ENCODE measurements around the gene SPO11.

Gene SPO11

DNA sequence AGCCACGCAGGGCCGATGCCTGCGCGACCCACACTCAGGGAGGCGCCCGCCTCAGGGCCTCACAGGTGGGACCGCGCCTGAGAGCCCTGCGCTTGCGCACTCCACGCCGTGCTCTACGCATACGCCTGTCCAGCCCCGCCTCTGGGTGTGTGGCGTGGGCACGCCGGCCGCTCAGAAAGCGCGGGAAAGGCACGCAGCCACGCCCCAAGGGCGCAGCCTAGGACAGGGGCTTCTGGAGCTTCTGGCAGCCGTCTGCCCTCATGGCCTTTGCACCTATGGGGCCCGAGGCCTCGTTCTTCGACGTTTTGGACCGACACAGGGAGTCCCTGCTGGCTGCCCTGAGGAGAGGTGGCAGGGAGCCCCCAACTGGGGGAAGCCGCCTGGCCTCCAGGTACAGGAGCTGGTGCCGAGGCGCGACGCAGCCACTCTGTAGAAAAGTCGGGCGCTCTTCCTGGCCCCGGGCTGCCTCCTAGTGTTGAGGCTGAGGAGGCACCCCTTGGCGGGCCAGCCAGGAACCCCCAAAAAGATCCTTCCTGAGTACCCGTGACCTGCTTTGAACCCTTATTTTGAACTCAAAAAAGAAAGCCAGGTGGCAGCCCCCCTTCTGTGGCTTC, at the start of gene SPO11:
Gene SPO11, plus strand, starts transcription at position 196 of the 614 bp plus-strand sequence. Its CDS starts 65 bp downstream, at position 261.
- DNase-seq: peak; percentile 36

DNA sequence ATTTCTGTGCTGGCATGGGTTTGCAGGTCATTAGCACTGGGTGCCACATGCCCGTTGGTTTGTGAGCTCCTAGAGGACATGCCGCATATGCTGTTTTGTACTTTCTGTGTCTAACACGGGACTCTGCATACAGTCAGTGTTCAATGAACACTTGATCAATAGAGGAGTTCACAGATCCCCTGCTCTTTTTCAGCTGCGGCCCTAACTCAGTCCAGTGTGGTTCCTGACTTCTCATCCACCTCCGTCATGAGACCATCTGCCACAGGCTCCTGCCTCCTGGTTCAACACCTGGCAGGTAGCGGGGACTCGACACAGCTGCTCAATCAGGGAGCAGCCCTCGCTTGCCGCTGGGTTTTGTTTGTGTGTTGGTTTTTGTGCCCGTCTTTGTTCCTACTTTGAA, 49.4 kb upstream of the SPO11 start:
- DNase-seq: no peak

DNA sequence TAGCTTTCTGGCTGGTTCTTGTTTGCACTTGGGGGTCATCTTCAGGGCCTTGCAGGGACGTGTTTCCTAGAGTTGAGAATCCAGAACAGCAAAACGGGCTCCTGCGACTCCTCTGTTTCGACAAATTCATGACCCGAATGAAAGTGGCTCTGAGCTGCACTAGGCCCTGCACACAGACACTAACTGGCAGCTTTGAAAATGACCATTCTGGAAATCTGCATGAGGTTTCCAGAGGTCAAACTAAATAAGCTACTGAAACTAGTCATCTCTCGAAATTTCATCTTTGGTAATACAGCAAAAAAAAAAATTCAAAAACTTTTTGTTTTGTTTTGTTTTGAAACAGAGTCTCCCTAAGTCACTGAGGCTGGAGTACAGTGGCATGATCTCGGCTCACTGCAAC, 47.7 kb upstream of the SPO11 start:
- no peak for DNase-seq

GRCh38 chr20:57282670-57283361, 46.8 kb upstream of the SPO11 start:
- DNase-seq: peak; percentile 87

DNA sequence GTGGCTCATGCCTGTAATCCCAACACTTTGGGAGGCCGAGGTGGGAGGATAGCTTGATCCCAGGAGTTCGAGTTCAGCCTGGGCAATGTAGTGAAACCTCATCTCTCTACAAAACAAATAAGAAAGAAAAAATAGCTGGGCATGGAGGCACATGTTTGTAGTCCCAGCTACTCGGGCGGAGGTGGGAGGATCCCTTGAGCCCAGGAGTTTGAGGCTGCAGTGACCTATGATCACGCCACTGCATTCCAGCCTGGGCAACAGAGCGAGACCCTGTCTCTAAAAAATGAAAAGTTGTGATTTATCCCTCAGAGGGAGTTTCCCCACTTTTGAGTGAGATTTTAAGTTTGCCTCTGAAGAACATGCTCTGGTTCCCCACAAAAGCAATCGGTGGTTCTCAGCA, 45.7 kb upstream of the SPO11 start:
- DNase-seq: peak; percentile 29

GRCh38 chr20:57287007-57287880, 42.4 kb upstream of the SPO11 start:
- DNase-seq: peak; percentile 58

DNA sequence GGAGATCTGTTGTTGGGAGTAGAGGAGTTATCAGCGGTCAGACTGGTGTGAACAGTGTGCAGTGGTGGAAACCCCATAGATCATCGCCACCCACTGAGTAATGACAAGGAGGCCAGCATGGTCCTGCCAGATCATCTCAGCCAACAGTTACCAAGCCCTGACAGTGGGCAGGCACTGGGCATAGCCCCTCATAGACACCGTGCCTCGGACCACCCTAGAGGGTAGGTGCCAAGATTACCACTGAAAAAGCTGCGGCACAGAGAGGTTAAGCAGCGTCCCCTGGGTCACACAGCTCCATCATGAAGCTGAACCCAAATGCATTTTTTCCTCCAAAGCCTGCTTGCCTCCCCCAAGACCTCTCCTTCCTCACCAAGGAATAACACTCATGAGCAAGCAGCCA, 41.7 kb upstream of the SPO11 start:
- DNase-seq: no peak

GRCh38 chr20:57288651-57289277, 40.8 kb upstream of the SPO11 start:
- no peak for DNase-seq

DNA sequence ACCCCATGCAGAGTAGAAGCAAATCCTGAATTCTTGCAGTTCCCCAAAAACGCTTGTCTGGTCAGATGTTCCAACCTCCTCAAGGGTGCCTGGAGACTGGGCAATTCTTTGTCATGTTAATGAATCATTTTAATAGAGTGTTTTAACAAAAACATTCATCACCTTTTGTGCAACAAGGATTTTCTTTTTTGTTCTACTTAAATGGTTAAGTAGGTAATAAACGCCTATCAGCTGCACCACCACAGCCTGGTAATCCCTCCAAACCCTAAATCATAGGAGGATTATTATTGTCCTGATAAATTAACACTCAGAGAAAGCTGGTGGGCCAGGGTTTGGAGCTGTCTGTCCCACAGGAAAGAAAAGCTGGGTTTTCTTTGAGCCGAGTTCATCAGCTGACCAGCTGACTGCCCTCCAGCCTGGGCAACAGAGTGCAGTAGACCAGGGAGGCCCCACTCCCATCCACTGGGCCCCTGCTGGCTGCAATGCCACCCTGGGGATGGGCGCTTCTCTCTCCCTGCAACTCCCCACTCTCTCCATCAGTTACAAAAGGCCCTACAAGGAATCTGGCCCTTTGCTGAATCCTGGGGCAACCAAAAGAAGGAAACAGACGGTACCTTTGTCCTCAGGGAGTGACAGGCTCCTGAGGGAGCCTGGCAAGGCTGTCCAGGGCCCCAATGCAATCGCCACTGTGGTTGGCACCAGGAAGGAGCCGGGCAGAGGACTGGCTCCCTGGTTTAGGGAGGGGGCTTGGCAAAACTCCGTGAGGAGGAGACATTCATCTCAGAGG, 40.0 kb upstream of the SPO11 start:
- DNase-seq: peak; percentile 50

DNA sequence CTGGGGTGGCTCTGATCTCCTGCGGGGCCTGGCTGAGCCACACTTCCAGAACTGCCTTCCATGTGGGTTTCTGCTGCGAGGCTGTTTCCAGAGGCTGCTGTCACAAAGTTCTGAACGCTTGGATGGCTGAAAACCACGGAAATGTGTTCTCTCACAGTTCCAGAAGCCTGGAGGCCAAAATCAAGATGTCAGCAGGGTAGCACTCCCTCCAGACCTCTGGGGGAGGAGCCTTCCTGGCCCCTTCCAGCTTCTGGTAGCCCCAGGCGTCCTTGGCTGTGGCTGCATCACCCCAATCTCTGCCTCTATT, 39.5 kb upstream of the SPO11 start:
- DNase-seq: peak; percentile 51

DNA sequence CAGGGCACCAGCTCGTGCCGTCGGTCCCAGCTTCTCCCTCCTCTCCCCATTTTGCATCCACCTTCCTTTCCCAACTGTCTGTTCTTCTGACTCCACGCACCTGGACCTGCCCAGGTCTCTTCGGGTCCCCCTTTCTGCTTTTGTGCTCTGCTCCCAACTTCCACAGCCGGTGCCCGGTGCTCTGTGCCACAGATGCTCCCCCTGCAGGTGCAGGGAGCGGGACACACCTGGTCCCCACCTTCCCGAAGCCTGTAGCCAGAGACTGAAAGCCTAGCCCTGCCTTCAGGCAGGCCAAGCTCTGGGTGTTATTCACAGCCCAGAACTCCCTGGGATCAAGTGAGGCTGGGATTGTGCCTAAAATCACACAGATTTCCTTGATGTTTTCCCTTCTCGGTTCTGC, 38.6 kb upstream of the SPO11 start:
- no peak for DNase-seq

GRCh38 chr20:57291694-57292093, 37.9 kb upstream of the SPO11 start:
- DNase-seq: no peak

GRCh38 chr20:57292611-57293010, 37.0 kb upstream of the SPO11 start:
- DNase-seq: no peak

- peak; percentile 55 for DNase-seq
These were observed 35.6 kb upstream of the SPO11 start for GRCh38 chr20:57293995-57294394.

DNA sequence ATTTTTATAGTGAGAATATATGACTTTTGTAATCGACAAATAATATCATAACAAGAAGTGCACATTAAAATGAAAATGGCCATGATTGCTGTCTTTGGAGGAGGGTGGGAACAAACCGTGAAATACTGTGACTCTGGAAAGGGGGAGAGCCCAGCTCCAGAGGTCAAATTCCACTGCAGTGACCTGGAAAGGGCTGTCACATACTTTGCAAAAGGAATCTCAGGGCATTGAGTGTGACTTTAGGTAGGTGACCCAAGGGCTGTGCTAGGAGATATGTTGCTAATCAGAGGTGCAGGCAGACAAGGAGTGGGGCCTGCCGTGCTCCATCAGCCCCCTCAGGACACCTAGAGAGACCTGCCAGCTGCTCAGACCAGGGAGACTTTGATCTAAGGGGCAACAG, 35.1 kb upstream of the SPO11 start:
- no peak for DNase-seq

GRCh38 chr20:57298457-57298856, 31.1 kb upstream of the SPO11 start:
- no peak for DNase-seq

DNA sequence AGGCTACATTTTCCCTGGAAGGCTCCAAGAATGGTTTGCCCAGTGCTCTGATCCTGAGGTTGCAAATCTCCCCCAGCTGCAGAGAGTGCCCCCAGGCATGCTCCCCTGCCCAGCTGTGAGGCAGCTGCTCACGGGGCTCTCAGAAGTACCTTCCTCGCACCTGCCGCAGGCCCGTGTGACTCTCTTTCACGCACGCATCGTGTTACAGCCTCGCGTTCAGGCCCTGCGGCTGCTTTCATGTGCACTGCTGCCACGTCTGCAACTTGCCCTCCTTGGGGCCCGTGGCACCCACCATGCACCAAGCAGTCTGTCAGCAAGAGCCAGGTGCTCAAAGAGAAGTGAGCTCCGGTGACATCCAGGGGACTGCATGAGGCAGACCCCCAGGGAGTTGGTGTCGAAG, 28.6 kb upstream of the SPO11 start:
- no peak for DNase-seq

- no peak for DNase-seq
These were observed 22.9 kb upstream of the SPO11 start for GRCh38 chr20:57306747-57307146.

GRCh38 chr20:57308451-57309271, 20.9 kb upstream of the SPO11 start:
- DNase-seq: no peak

DNA sequence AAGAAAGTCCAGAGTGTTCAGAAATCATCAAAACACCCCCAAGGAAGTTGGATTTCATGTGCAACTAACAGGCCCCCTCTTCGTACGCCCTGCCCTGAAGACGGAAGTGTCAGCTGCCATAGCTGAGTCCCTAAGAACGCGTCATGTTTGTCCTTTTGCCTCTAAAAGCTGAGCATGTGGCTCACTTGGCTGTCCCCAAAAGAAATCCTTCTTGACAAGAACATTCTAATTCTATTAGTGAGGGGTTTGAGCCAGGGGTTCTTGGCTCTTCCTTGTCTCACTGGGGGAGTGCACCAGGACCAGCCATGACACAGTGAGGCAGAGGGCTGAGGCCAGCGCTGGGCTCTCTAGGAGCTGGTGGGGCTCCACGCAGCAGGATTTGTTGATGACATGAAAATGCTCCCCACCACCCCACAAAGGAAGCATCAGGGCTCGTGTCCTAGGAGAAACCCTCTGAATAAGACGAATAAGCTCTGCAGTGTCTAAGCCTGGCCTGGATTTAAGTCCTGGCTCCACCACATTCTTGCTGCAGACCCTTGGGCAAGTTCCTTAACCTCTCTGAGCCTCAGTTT, 20.0 kb upstream of the SPO11 start:
- no peak for DNase-seq

DNA sequence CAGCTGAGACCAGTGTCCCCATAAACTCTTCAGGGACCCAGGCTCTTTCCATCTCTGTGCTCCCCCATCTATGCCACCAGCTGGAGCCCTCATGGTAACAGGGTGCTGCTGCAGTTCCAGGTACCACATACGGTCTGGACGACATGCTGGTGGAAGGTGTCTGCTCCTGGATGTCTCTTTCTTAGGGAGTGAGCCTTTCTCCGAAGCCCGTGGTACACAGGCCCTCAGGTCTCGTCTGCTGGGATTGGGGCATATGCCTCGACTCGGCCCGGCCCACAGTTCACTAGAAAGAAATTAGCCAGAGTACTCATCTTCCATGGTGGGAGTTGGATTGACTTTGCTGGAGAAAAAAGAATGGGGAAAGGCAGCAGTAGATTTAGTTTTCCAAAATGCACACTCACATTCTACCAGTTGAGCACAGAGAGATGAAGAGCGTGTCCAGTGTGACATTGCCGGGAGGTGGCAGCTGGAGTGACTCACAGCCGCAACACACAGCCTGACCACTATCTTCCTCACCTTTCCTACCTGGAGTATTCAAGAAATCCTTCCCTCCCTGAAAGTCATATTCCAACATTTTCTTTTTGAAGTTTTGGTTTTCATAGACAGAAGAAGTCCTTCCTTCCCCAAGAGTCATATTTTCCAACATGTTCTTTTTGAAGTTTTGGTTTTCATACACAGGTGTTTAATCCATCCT, 18.6 kb upstream of the SPO11 start:
- DNase-seq: no peak
